Neural progenitor cell (in vitro differentiated cells): ENCODE measurements around the gene CNOT11. TPM values are rescaled to one million over a fixed set of nuclear protein-coding genes. Genes with fewer than 3 reads are reported as not detected.
"Not testable (repeated sequence)": the region's sequence is repeated elsewhere in the genome, so short reads cannot be mapped to it uniquely, and the experiment has no call there.

ENCODE experiments used
- DNase-seq: peaks from one replicate; pipeline ENCODE4 v3.0.0-alpha.2; 2016; ENCODE audit warnings: low spot score
- H2AFZ ChIP-seq: fragments of 200-600 bp; sonication (generic); replicated peaks from 2 replicates; pipeline ENCODE4 v1.6.1; 2016; ENCODE audit warnings: antibody characterized with exemption
- H3F3A ChIP-seq: fragments of 200-600 bp; sonication (generic); 2 replicates; pipeline ENCODE4 v1.6.1; 2016; ENCODE audit warnings: antibody characterized with exemption, low read depth
- H3K27ac ChIP-seq: fragments of 200-600 bp; sonication (generic); 2 replicates; pipeline ENCODE4 v1.5.1; 2016; ENCODE audit warnings: mild to moderate bottlenecking
- H3K27me3 ChIP-seq: fragments of 200-600 bp; sonication (generic); 2 replicates; pipeline ENCODE4 v1.6.1; 2016; ENCODE audit warnings: mild to moderate bottlenecking, moderate library complexity
- H3K36me3 ChIP-seq: fragments of 200-600 bp; sonication (generic); 2 replicates; pipeline ENCODE4 v1.5.1; 2016
- H3K4me1 ChIP-seq: fragments of 200-600 bp; sonication (generic); 2 replicates; pipeline ENCODE4 v1.6.1; 2016; ENCODE audit warnings: mixed run types
- H3K4me2 ChIP-seq: fragments of 200-600 bp; sonication (generic); 2 replicates; pipeline ENCODE4 v1.6.1; 2016
- H3K4me3 ChIP-seq: fragments of 200-600 bp; sonication (generic); 2 replicates; pipeline ENCODE4 v1.5.1; 2016
- H3K79me2 ChIP-seq: fragments of 200-600 bp; sonication (generic); 2 replicates; pipeline ENCODE4 v1.6.1; 2016; ENCODE audit warnings: low read depth
- H3K9ac ChIP-seq: fragments of 200-600 bp; sonication (generic); 2 replicates; pipeline ENCODE4 v1.6.1; 2016
- H3K9me3 ChIP-seq: fragments of 200-600 bp; sonication (generic); 2 replicates; pipeline ENCODE4 v1.5.1; 2016; ENCODE audit warnings: low read depth
- H4K20me1 ChIP-seq: fragments of 200-600 bp; sonication (generic); 2 replicates; pipeline ENCODE4 v1.6.1; 2016; ENCODE audit warnings: low read depth
- H3K27ac Mint-ChIP-seq: 3 replicates; pipeline ENCODE4 v1.8.0; 2021; ENCODE audit warnings: mixed read lengths
- H3K27me3 Mint-ChIP-seq: 2 replicates; pipeline ENCODE4 v1.8.0; 2022; ENCODE audit warnings: low read depth, mild to moderate bottlenecking, inconsistent platforms, moderate library complexity, mixed read lengths; ENCODE audit not compliant: insufficient read depth
- H3K36me3 Mint-ChIP-seq: 3 replicates; pipeline ENCODE4 v1.8.0; 2021; ENCODE audit warnings: mixed read lengths
- H3K4me1 Mint-ChIP-seq: 3 replicates; pipeline ENCODE4 v1.8.0; 2021; ENCODE audit warnings: mixed read lengths
- H3K4me3 Mint-ChIP-seq: 3 replicates; pipeline ENCODE4 v1.8.0; 2021; ENCODE audit warnings: mild to moderate bottlenecking, moderate library complexity, mixed read lengths
- H3K9me3 Mint-ChIP-seq: 3 replicates; pipeline ENCODE4 v1.8.0; 2020; ENCODE audit warnings: mixed read lengths
- CTCF ChIP-seq: fragments of 200-600 bp; sonication (generic); IDR thresholded peaks from 2 replicates; pipeline ENCODE4 v1.5.1; 2017; ENCODE audit warnings: antibody characterized with exemption, mild to moderate bottlenecking
- EZH2 ChIP-seq: fragments of 200-600 bp; sonication (generic); IDR thresholded peaks from 2 replicates; pipeline ENCODE4 v1.6.1; 2017; ENCODE audit warnings: antibody characterized with exemption, mild to moderate bottlenecking, moderate library complexity
- EZH2phosphoT487 ChIP-seq: fragments of 200-600 bp; sonication (generic); IDR thresholded peaks from 2 replicates; pipeline ENCODE4 v1.6.1; 2017; ENCODE audit warnings: antibody characterized with exemption
- total RNA-seq: library from RNA; depleted of rRNA; stranded (reverse); fragments of >200 nt; gene quantifications from 2 replicates; pipeline ENCODE4 v1.2.3, GENCODE V29; 2015; ENCODE audit warnings: low replicate concordance

The CNOT11 gene
- total RNA-seq, 1 donor from 2014 or later: 39.0 TPM

GRCh38 chr2:101245468-101245867 is 7.2 kb upstream of the CNOT11 start:
- not testable (repeated sequence) for H3K4me3 ChIP-seq, H3K9me3 ChIP-seq, H4K20me1 ChIP-seq, H3K27ac Mint-ChIP-seq, H3K4me1 ChIP-seq, H3K27ac ChIP-seq, H3K4me2 ChIP-seq, H3K4me3 Mint-ChIP-seq, H3K9me3 Mint-ChIP-seq, H3K9ac ChIP-seq, H3K79me2 ChIP-seq, H3K36me3 Mint-ChIP-seq, H3K27me3 ChIP-seq, H3K27me3 Mint-ChIP-seq, H2AFZ ChIP-seq, H3K36me3 ChIP-seq, DNase-seq, H3K4me1 Mint-ChIP-seq, H3F3A ChIP-seq

DNA sequence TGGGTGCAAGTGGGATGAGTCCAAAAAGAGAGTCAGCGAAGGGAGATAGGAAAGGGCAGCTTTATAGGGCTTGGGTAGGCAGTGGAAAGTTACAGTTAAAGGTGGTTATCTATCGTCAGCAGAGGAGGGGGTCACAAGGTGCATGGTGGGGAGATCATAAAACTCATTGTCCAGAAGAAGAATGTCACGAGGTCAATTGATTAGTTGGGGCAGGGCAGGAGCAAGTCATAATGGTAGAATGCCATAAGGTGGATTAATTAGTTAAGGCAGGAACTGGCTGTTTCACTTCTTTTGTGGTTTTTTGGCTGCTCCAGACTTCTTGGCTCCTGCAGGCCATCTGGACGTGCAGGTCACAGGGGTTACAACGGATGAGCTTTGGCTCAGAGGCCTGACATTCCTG is 3.9 kb upstream of the CNOT11 start:
- peaks cover 13% of the 10 kb centered on the region for H3F3A ChIP-seq
- H3K27ac Mint-ChIP-seq, H3K27me3 Mint-ChIP-seq, DNase-seq, H3K9ac ChIP-seq, H3K27me3 ChIP-seq, H3K27ac ChIP-seq, H3K36me3 ChIP-seq, H4K20me1 ChIP-seq, H3K36me3 Mint-ChIP-seq, H3K4me3 ChIP-seq, H3K79me2 ChIP-seq, H3K4me3 Mint-ChIP-seq, H3K4me2 ChIP-seq, H3K9me3 ChIP-seq, H3K9me3 Mint-ChIP-seq, H2AFZ ChIP-seq: not testable (repeated sequence)
- peaks cover 11% of the 10 kb centered on the region for H3K4me1 ChIP-seq
- peaks cover 15% of the 10 kb centered on the region for H3K4me1 Mint-ChIP-seq

DNA sequence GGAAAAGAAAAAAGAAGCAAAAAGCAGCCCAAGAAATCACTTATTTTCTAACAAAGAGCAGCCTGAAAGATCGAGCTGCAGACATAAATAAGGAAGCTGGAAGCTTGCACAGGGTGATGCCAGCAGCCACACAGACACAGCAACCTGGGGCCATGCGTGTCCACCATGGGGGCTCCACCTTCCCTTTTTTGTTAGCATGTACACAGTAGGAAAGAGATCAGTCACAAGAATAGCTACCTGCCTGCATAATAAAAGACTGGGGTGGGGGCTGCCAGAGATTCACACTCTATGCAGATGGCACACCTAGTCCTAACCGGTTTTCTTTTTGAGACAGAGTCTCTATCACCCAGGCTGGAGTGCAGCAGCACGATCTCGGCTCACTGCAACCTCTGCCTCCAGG is 2.9 kb upstream of the CNOT11 start:
- H4K20me1 ChIP-seq: peaks cover 16% of the 10 kb centered on the region
- H3K4me2 ChIP-seq: no peak overlapping the region
- H3K27me3 ChIP-seq: no peaks in the 10 kb centered on the region
- H3K4me3 ChIP-seq: no peak overlapping the region
- peaks cover 17% of the 10 kb centered on the region for H3K4me1 ChIP-seq
- no peak for TF ChIP-seq EZH2
- no peak for TF ChIP-seq CTCF
- no peak for TF ChIP-seq EZH2phosphoT487
- H3F3A ChIP-seq: peaks cover 13% of the 10 kb centered on the region
- H3K27ac ChIP-seq: no peak overlapping the region
- H2AFZ ChIP-seq: no peak overlapping the region
- no peaks in the 10 kb centered on the region for H3K9me3 ChIP-seq
- no peak for DNase-seq
- Mint-ChIP-seq H3K9me3 (peaks cover 3% of the 10 kb centered on the region), H3K36me3 (no peaks in the 10 kb centered on the region), H3K4me1 (peaks cover 22% of the 10 kb centered on the region), H3K27ac (no peak overlapping the region), H3K4me3 (no peak overlapping the region), H3K27me3 (peaks cover 3% of the 10 kb centered on the region)
- H3K36me3 ChIP-seq: no peaks in the 10 kb centered on the region
- peaks cover 18% of the 10 kb centered on the region for H3K79me2 ChIP-seq
- no peak overlapping the region for H3K9ac ChIP-seq

- H3K4me1 Mint-ChIP-seq: peaks cover 25% of the 10 kb centered on the region
Measured at GRCh38 chr2:101251246-101251781, 1.4 kb upstream of the CNOT11 start.

DNA sequence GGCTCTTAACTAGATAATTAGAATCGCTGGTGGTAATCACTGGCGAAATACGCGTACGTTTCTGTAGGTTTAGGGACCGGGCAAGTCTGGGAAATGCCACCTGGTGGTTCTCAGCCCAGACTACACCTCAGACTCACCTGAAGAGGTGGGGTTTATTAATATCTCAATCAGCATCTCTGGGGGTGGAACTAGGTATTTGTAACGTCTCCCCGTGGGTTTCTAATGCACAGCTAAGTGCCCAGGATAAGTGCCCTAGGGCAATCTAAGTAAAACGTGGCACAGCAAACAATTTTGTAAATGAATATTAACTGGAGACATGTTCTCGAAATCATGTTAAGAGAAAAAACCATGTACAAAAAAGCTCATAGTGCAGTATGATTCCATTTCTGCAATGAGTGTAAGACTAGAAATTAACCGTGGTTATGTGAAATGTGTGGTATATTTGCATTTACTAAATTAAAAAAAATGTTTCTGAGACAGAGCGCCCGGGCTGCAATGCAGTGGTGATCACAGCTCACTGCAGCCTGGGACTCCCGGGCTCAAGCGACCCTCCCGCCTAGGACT is 760 bp upstream of the CNOT11 start:
- Histone ChIP-seq H3K79me2 (peaks cover 37% of the 10 kb centered on the region), H3K9ac (no peak overlapping the region), H3K27me3 (no peaks in the 10 kb centered on the region), H3K4me2 (peak overlapping the region; percentile 78), H3K36me3 (no peaks in the 10 kb centered on the region), H3K4me3 (peak overlapping the region; percentile 91), H3K27ac (no peak overlapping the region), H3K4me1 (peaks cover 17% of the 10 kb centered on the region), H4K20me1 (peaks cover 17% of the 10 kb centered on the region), H3K9me3 (no peaks in the 10 kb centered on the region), H2AFZ (peak overlapping the region; percentile 94), H3F3A (peaks cover 13% of the 10 kb centered on the region)
- Mint-ChIP-seq H3K27ac (peak overlapping the region; percentile 82), H3K4me3 (peak overlapping the region; percentile 97), H3K36me3 (peaks cover 7% of the 10 kb centered on the region), H3K9me3 (peaks cover 3% of the 10 kb centered on the region), H3K27me3 (peaks cover 5% of the 10 kb centered on the region), H3K4me1 (peaks cover 25% of the 10 kb centered on the region)
- no peak for TF ChIP-seq EZH2
- peak; percentile 39 for TF ChIP-seq CTCF
- peak; percentile 42 for DNase-seq

More at GRCh38 chr2:101251246-101251781, 1.4 kb upstream of the CNOT11 start:
- not testable (repeated sequence) for H3K27ac ChIP-seq, H3K9me3 ChIP-seq, H3K36me3 ChIP-seq, DNase-seq, H3K36me3 Mint-ChIP-seq, H2AFZ ChIP-seq, H3K27ac Mint-ChIP-seq, H3K27me3 Mint-ChIP-seq, H3K9ac ChIP-seq, H3K9me3 Mint-ChIP-seq, H3K4me3 ChIP-seq, H3K27me3 ChIP-seq
- H3K79me2 ChIP-seq: peaks cover 31% of the 10 kb centered on the region
- H4K20me1 ChIP-seq: peaks cover 17% of the 10 kb centered on the region
- H3K4me2 ChIP-seq: peak overlapping the region; percentile 78
- H3K4me3 Mint-ChIP-seq: peak overlapping the region; percentile 74
- H3K4me1 ChIP-seq: peaks cover 17% of the 10 kb centered on the region
- H3F3A ChIP-seq: peaks cover 13% of the 10 kb centered on the region
